Measurements from ENCODE around the gene CHST12. TPM values are rescaled to one million over a fixed set of nuclear protein-coding genes. Genes with fewer than 3 reads are reported as not detected.
"Not testable (repeated sequence)": the region's sequence is repeated elsewhere in the genome, so short reads cannot be mapped to it uniquely, and the experiment has no call there.

The CHST12 gene
- total RNA-seq, 1 experiment from 2014 or later: 17.3 TPM

GRCh38 chr7:2378125-2378524 lies 25.3 kb upstream of the CHST12 start:
- not testable (repeated sequence) for DNase-seq (ENCODE audit: low spot score)

DNA sequence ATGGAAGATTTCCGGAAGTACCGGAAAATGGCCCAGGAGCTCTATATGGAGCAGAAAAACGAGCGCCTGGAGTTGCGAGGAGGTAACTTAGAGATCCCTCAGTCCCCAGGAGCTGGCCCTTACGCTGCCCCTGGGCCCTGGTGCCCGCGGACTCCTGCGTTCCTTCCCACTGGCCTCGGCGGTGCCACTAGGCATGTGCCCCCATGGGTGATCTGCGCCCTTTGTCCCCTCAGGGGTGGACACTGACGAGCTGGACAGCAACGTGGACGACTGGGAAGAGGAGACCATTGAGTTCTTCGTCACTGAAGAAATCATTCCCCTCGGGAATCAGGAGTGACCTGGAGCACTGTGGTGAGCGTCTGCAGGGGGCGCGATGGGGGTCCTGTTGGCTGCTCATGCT lies 24.2 kb upstream of the CHST12 start:
- no peak for DNase-seq (ENCODE audit: low spot score)

DNA sequence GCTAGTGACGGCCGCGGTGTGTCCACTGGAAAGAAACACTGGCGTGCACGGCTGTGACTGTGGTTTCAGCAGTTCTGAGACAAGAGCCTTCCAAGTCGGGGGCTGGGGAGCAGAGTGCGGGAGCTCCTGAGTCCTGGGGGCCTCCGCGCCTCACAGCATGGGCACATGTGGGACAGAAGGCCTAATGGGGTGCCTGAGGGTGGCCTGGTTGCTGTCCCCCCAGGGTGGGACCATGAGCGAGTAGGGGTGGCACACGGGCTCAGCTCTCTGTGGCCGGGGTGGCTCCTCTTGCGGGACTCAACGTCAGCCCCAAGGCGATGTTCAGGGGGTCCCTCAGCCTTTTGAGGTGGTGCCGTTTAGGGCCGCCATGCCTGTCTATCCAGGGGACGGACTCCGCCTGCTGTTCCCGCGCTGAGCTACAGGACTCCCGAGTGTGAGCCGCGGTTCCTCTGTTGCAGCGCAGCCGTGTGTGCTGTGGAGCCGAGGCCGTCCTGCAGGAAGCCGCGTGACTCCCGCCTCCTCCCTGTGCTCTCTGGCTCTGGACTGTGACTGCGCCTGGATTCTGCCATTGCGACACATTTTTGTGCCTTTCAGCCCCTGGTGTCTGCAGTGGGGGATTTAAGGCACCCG lies 23.5 kb upstream of the CHST12 start:
- no peak for DNase-seq (ENCODE audit: low spot score)

DNA sequence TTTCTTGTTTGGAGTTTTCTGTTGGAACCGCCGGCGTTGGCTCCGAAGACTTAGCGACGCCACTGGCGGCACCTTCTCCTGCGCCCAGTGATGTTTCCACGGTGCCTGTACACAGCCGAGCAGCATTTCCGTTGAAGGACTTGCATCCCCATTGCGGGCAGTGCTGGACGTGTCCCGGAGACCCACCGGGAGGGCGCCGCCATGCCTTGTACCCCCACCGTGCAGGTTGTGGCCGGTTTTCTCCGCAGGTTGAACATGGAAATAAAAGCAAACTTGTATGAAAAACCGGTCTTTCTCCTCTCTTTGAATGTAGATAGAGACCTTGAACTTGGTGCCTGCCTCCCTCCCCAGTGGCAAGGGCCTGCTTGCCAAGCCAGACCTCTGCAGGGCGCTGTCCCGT lies 22.9 kb upstream of the CHST12 start:
- no peak for DNase-seq (ENCODE audit: low spot score)

DNA sequence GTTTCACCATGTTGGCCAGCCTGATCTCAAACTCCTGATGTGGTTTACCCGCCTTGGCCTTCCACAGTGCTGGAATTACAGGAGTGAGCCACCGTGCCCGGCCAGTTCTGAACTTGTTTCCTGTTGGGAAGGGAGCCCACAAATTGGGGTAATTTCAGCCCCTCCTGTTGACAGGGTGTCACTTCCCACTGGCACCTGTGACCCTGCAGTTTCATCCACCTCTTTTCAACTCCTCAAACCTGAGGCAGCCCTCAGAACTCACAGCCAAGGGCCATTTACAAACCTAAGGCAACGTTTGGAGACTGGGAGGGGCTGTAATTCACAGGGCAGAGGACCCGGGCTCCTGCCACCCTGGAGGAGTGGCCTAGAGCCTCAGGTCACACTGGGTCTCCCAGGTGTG lies 22.2 kb upstream of the CHST12 start:
- no peak for DNase-seq (ENCODE audit: low spot score)

GRCh38 chr7:2381881-2382509 lies 21.4 kb upstream of the CHST12 start:
- DNase-seq (ENCODE audit: low spot score): no peak

DNA sequence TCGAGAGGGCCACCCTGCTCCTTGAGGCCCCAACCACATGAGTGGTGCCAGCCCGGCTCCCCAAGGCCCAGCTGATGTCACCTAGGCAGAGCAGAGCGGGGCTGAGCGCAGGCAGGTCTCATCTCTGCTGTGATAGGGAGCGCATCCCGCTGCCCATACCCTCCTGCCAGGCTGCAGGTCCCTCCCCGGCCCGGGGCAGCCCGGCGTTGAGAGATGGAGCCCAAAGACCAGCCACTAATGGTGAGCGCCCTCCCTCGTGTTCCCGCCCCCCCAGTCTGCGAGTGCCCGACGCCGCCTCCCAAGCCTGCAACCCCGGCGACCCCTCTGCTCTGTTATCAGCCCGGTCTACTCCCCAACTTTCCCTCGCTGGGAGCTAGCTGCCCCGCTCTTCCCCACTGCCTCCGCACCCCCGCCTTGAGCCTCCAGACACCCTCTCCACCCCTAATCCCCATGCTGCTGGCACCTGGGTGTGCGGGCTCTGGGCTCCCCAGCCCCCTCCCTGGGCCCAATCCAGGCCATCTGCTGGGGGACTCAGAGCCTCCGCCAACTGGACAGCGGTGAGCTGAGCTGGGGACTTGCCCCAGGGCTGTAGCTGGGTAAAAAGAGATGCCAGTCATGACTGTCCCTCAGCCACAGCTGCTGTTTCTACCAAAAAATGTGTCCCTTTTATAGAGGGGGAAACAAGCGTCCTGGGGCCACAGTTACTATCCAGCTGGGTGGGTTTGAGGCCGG lies 19.7 kb upstream of the CHST12 start:
- no peak for DNase-seq (ENCODE audit: low spot score)

GRCh38 chr7:2384354-2385243 lies 18.8 kb upstream of the CHST12 start:
- DNase-seq (ENCODE audit: low spot score): no peak

DNA sequence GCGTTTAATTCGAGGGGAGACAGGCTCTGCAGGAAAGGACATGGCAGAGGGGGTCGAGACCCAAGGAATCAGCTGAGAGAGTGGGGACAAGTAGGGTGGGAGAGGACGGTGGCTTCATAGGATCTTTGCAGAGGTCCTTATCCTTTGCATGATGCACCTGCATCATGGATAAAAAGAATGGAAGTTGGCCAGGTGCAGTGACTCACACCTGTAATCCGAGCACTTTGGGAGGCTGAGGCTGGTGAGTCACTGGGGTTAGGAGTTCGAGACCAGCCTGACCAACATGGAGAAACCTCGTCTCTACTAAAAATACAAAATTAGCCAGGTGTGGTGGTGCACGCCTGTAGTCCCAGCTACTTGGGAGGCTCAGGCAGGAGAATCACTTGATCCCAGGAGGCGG lies 17.3 kb upstream of the CHST12 start:
- DNase-seq (ENCODE audit: low spot score): peak; percentile 52

- no peak for DNase-seq (ENCODE audit: low spot score)
Measured at GRCh38 chr7:2386964-2387669, 16.3 kb upstream of the CHST12 start.

GRCh38 chr7:2387897-2388636 lies 15.3 kb upstream of the CHST12 start:
- DNase-seq (ENCODE audit: low spot score): no peak

DNA sequence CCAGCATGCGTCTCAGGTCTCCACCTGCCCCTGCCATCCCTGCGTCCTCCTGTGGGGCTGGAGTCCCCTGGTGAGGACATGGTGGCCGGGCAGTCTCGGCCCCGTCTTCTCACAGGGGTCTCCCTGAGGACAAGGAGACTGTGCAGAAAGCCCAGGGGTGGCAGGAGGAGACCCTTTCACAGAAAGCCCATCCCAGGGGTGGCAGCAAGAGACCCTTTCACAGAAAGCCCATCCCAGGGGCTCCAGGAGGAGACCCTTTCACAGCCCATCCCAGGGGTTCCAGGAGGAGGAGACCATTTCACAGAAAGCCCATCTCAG lies 14.8 kb upstream of the CHST12 start:
- no peak for DNase-seq (ENCODE audit: low spot score)

- DNase-seq (ENCODE audit: low spot score): not testable (repeated sequence)
Measured at GRCh38 chr7:2390020-2390816, 13.2 kb upstream of the CHST12 start.

- DNase-seq (ENCODE audit: low spot score): no peak
Measured at GRCh38 chr7:2393706-2394105, 9.7 kb upstream of the CHST12 start.

DNA sequence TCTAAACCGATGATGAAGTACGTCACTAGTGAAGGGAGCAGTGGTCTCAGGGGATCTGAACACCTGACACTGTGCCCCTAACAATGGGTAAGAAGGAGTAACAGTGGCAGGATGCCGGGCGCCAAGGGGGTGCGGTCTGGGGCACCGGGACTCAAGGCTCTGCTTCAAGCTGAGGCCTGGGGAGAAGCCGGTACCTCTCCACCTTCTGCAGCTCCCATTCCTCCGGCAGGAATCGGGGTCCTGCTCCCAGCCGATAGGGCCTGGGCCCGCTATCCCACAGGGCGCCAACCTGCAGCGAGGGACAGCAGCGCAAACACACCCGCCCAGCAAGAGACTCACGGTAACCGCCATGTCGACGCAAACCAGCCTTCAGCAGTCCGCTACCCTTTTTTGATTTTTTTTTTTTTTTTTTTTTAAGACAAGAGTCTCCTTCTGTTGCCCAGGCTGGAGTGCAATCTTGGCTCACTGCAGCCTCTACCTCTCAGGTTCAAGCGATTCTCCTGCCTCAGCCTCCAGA lies 8.8 kb upstream of the CHST12 start:
- no peak for DNase-seq (ENCODE audit: low spot score)

- DNase-seq (ENCODE audit: low spot score): no peak
Measured at GRCh38 chr7:2398506-2398905, 4.9 kb upstream of the CHST12 start.

- peak; percentile 97 for DNase-seq (ENCODE audit: low spot score)
Measured at GRCh38 chr7:2399848-2400587, 3.4 kb upstream of the CHST12 start.

- DNase-seq (ENCODE audit: low spot score): no peak
Measured at GRCh38 chr7:2402687-2403013, 761 bp upstream of the CHST12 start.
